Measurements from ENCODE around the gene MRPS30. TPM values are rescaled to one million over a fixed set of nuclear protein-coding genes. Genes with fewer than 3 reads are reported as not detected.
A peak's percentile ranks its signal among the peaks of the same experiment; 100 is the strongest.

MRPS30 gene
- total and polyA plus RNA-seq, 2 of the 13 experiments (the other 11 are each of a cell fraction or from before 2014, with no cell fraction given), result 36.4 to 67.6 TPM

DNA sequence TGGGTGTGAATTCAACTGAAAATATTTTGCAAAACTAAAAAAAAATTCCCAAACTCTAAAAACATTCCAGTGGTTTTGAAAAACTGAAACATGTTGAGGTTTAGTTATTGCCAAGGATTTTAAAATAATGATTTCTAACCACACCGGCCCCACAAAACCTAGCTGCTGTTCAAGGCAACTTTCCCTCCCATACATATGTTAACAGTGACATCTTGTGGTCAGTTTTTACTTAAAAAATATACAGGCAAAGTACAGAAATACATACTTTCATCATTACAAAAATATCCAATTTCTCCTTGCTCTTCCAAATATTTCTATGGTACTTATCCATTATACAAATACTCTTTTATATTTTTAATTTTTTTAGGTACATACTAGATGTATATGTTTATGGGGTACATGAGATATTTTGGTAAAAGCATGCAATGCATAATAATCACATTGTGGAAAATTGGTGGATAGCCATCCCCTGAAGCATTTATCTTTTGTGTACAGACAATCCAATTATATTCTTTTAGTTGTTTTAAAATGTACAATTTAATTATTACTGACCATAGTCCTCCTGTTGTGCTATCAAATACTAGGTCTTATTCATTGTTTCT is 34.4 kb upstream of the MRPS30 start:
- ATAC-seq (peak; percentile 48; the same call in 1 of the 3 replicates), DNase-seq (ENCODE audit: low spot score) (peak; percentile 34), FAIRE-seq (peak; percentile 28)
- Histone ChIP-seq H3K4me3 (replicated peaks in 1 of 3; ENCODE audit: insufficient read depth in 1 of 3, low read depth in 2 of 3, low read length in 3 of 3) (no peak overlapping the region), H3K4me1 (ENCODE audit: insufficient read depth, low read length) (no peaks in the 10 kb centered on the region), H3K27ac (ENCODE audit: extremely low read length, insufficient read depth, low read length) (no peak overlapping the region), H3K79me2 (ENCODE audit: insufficient read depth, low read length) (no peaks in the 10 kb centered on the region), H3K4me2 (ENCODE audit: low read depth, low read length) (no peak overlapping the region), H3K27me3 (ENCODE audit: control insufficient read depth in 1 of 2, insufficient read depth in 2 of 2, low read length in 2 of 2) (no peaks in the 10 kb centered on the region; a peak in 1 of 5 replicates), H4K20me1 (ENCODE audit: insufficient read depth, low read length) (no peaks in the 10 kb centered on the region), H3K9ac (ENCODE audit: insufficient read depth, low read depth, low read length) (no peak overlapping the region), H3K36me3 (replicated peaks in 1 of 2; ENCODE audit: control insufficient read depth in 1 of 2, insufficient read depth in 2 of 2, low read length in 2 of 2) (no peaks in the 10 kb centered on the region), H2AFZ (ENCODE audit: low read length) (no peak overlapping the region), H3K9me3 (ENCODE audit: low read length) (no peaks in the 10 kb centered on the region)
- no TSS peak for BruUV-seq (replicated peaks)
- in situ Hi-C loops (cut with HindIII; ENCODE audit: extremely low pct_ligation_motif_present, low pct_unique_long_range_greater_than_20kb), result loop anchor here (5.0 kb wide), 1 partner anchor 237 kb away; no protein-coding TSS in a partner anchor
- ChIA-PET POLR2A (no interaction called here), CTCF (ENCODE audit: low intra/inter-chr PET ratio, low total read pairs) (interaction anchor here (0.9 to 2.0 kb wide), 4 partner anchors 237 to 1143 kb away, joined by 3 to 8 read pairs (median 6); no protein-coding TSS in a partner anchor)
- WGBS (ENCODE audit: low lambda C conversion rate), result 21% methylated on average over 1 of the region's 1 CpG
- intact Hi-C loops (cut with micrococcal nuclease; ENCODE audit: unreplicated experiment), result loop anchor here (1.0 to 5.0 kb wide), 2 partner anchors 238 to 1547 kb away; no protein-coding TSS in a partner anchor
- TF ChIP-seq, protein P1, sequence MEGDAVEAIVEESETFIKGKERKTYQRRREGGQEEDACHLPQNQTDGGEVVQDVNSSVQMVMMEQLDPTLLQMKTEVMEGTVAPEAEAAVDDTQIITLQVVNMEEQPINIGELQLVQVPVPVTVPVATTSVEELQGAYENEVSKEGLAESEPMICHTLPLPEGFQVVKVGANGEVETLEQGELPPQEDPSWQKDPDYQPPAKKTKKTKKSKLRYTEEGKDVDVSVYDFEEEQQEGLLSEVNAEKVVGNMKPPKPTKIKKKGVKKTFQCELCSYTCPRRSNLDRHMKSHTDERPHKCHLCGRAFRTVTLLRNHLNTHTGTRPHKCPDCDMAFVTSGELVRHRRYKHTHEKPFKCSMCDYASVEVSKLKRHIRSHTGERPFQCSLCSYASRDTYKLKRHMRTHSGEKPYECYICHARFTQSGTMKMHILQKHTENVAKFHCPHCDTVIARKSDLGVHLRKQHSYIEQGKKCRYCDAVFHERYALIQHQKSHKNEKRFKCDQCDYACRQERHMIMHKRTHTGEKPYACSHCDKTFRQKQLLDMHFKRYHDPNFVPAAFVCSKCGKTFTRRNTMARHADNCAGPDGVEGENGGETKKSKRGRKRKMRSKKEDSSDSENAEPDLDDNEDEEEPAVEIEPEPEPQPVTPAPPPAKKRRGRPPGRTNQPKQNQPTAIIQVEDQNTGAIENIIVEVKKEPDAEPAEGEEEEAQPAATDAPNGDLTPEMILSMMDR (CRISPR knock-in tag; IDR thresholded peaks at IDR 0.05), result peak; percentile 61
- peak; percentile 29; the same call in 1 of the 2 replicates for TF ChIP-seq RAD21 (CRISPR knock-in tag; IDR thresholded peaks at IDR 0.05)
- no peak for TF ChIP-seq ZNF619 (CRISPR knock-in tag; IDR thresholded peaks at IDR 0.05)
- no peak for TF ChIP-seq SRSF4 (IDR thresholded peaks at IDR 0.05; ENCODE audit: low read depth, low read length, poor library complexity, severe bottlenecking)
- TF ChIP-seq SALL1 (CRISPR knock-in tag; IDR thresholded peaks at IDR 0.05), result no peak
- TF ChIP-seq, protein P2, sequence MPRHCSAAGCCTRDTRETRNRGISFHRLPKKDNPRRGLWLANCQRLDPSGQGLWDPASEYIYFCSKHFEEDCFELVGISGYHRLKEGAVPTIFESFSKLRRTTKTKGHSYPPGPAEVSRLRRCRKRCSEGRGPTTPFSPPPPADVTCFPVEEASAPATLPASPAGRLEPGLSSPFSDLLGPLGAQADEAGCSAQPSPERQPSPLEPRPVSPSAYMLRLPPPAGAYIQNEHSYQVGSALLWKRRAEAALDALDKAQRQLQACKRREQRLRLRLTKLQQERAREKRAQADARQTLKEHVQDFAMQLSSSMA (CRISPR knock-in tag; IDR thresholded peaks at IDR 0.05), result no peak
- peak; percentile 40; the same call in 1 of the 2 replicates for TF ChIP-seq SMC3 (IDR thresholded peaks at IDR 0.05; ENCODE audit: low read length)
- no peak for TF ChIP-seq ZNF510 (CRISPR knock-in tag; IDR thresholded peaks at IDR 0.05; ENCODE audit: low read depth)
- peak; percentile 81 for TF ChIP-seq STAG1 (CRISPR knock-in tag; IDR thresholded peaks at IDR 0.05)
- TF ChIP-seq, protein P3, sequence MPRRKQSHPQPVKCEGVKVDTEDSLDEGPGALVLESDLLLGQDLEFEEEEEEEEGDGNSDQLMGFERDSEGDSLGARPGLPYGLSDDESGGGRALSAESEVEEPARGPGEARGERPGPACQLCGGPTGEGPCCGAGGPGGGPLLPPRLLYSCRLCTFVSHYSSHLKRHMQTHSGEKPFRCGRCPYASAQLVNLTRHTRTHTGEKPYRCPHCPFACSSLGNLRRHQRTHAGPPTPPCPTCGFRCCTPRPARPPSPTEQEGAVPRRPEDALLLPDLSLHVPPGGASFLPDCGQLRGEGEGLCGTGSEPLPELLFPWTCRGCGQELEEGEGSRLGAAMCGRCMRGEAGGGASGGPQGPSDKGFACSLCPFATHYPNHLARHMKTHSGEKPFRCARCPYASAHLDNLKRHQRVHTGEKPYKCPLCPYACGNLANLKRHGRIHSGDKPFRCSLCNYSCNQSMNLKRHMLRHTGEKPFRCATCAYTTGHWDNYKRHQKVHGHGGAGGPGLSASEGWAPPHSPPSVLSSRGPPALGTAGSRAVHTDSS (CRISPR knock-in tag; conservative IDR thresholded peaks at IDR 0.05), result no peak
- TF ChIP-seq, protein P4, sequence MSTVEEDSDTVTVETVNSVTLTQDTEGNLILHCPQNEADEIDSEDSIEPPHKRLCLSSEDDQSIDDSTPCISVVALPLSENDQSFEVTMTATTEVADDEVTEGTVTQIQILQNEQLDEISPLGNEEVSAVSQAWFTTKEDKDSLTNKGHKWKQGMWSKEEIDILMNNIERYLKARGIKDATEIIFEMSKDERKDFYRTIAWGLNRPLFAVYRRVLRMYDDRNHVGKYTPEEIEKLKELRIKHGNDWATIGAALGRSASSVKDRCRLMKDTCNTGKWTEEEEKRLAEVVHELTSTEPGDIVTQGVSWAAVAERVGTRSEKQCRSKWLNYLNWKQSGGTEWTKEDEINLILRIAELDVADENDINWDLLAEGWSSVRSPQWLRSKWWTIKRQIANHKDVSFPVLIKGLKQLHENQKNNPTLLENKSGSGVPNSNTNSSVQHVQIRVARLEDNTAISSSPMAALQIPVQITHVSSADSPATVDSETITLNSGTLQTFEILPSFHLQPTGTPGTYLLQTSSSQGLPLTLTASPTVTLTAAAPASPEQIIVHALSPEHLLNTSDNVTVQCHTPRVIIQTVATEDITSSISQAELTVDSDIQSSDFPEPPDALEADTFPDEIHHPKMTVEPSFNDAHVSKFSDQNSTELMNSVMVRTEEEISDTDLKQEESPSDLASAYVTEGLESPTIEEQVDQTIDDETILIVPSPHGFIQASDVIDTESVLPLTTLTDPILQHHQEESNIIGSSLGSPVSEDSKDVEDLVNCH (CRISPR knock-in tag; IDR thresholded peaks at IDR 0.05), result no peak
- no peak for TF ChIP-seq ZNF557 (CRISPR knock-in tag; IDR thresholded peaks at IDR 0.05)

Data from HepG2 (cell line).